Cardiac muscle cell (in vitro differentiated cells and primary cell): ENCODE measurements around the gene FKBP3. TPM values are rescaled to one million over a fixed set of nuclear protein-coding genes. Genes with fewer than 3 reads are reported as not detected.

Experiments
- DNase-seq, 2 donors: peaks; one replicate each; pipeline versions ENCODE4 v3.0.0 to v3.0.0-alpha.2; 2010 to 2017; ENCODE audit warnings: low read depth in 1 of 2, low spot score in 1 of 2
- H3K27ac ChIP-seq: fragments of 200-600 bp; sonication (generic); 2 replicates; pipeline ENCODE4 v1.5.1; 2016
- H3K27me3 ChIP-seq: fragments of 200-600 bp; sonication (generic); 2 replicates; pipeline ENCODE4 v1.6.0; 2016; ENCODE audit warnings: control low read depth
- H3K36me3 ChIP-seq: fragments of 200-600 bp; sonication (generic); 2 replicates; pipeline ENCODE4 v1.5.1; 2016; ENCODE audit warnings: control low read depth
- H3K4me1 ChIP-seq: fragments of 200-600 bp; sonication (generic); 2 replicates; pipeline ENCODE4 v1.8.1; 2017; ENCODE audit warnings: low read depth, mild to moderate bottlenecking, mixed run types
- H3K4me3 ChIP-seq: fragments of 200-600 bp; sonication (generic); 2 replicates; pipeline ENCODE4 v1.5.1; 2016; ENCODE audit warnings: mild to moderate bottlenecking
- H3K9me3 ChIP-seq: fragments of 200-600 bp; sonication (generic); 2 replicates; pipeline ENCODE4 v1.5.1; 2017; ENCODE audit warnings: low read depth, mild to moderate bottlenecking, control low read depth
- CTCF ChIP-seq: IDR thresholded peaks from 2 replicates; pipeline ENCODE4 v1.5.1; 2012; ENCODE audit warnings: low read depth, mild to moderate bottlenecking, low read length
- polyA plus RNA-seq: library from polyadenylated mRNA; unstranded; fragments of >200 nt; fragmentation: Nextera tagmentation; extraction: Ambion mirVana; gene quantifications from 2 replicates; pipeline ENCODE4 v1.2.1, GENCODE V29; 2016
- total RNA-seq: library from RNA; depleted of rRNA; stranded (reverse); fragments of >200 nt; gene quantifications from 2 replicates; pipeline ENCODE4 v1.2.3, GENCODE V29; 2016

FKBP3 gene
- total and polyA plus RNA-seq, 2 experiments from 2014 or later: 54.0 to 298 TPM

DNA sequence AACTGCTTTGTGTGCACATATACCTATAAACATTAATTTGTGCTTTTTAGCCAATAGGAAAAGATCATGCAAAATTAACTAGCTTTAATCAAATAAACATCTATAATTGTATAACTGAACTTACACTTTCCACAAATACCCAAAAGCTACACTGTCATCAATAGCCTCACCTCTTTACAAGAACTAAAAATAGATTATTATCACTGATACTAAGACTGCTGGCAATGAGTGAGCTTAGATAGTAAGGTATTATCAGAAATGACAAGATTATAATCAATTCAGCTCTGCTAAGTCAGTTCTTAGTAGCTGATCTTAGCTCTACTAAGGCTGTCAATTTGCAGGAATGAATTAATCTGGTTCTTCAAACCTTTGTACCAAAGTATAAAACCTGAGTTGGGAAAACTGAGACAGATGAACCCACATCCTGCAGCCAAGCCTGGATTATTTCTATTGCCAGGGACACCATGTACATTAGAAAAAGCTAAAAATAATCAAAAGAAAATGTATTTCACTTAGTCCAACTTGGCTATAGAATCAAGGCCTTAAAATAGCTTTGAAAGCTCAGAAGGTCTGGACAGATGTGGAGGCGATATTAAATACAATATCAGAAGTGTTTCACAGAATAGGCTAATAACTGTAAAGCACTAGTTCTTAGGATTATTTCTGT lies 5.2 kb downstream of the FKBP3 start:
- Histone ChIP-seq H3K4me1 (peaks cover 26% of the 10 kb centered on the region), H3K27ac (peak overlapping the region; percentile 14), H3K4me3 (no peak overlapping the region), H3K27me3 (no peaks in the 10 kb centered on the region), H3K9me3 (no peaks in the 10 kb centered on the region), H3K36me3 (peaks cover 8% of the 10 kb centered on the region)
- no peak for TF ChIP-seq CTCF
- no peak for DNase-seq

DNA sequence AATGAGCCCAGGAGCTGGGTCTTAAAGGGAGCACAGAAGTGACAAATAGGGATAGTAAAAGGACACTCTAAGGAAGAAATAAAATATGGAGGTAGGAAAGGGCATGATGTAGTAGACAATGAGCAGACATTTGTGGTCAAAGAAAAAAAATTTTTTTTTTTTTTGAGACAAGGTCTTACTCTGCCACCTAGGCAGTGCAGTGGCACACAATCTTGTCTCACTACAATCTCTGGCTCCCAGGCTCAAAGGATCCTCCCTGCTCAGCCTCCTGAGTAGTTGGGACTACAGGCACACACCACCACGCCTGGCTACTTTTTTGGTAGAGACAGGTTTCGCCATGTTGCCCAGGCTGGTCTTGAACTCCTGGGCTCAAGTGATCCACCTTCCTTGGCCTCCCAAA lies 8.5 kb downstream of the FKBP3 start:
- H3K9me3 ChIP-seq: no peaks in the 10 kb centered on the region
- no peak for DNase-seq
- H3K36me3 ChIP-seq: peaks cover 22% of the 10 kb centered on the region
- no peak for TF ChIP-seq CTCF
- H3K27ac ChIP-seq: no peak overlapping the region
- peaks cover 21% of the 10 kb centered on the region for H3K4me1 ChIP-seq
- no peak overlapping the region for H3K4me3 ChIP-seq
- no peaks in the 10 kb centered on the region for H3K27me3 ChIP-seq

- Histone ChIP-seq H3K9me3 (no peaks in the 10 kb centered on the region), H3K36me3 (peaks cover 42% of the 10 kb centered on the region), H3K27ac (no peak overlapping the region), H3K4me1 (no peaks in the 10 kb centered on the region), H3K27me3 (no peaks in the 10 kb centered on the region), H3K4me3 (no peak overlapping the region)
- TF ChIP-seq CTCF: no peak
- DNase-seq: no peak
These were observed 11.0 kb downstream of the FKBP3 start for GRCh38 chr14:45123271-45123670.

DNA sequence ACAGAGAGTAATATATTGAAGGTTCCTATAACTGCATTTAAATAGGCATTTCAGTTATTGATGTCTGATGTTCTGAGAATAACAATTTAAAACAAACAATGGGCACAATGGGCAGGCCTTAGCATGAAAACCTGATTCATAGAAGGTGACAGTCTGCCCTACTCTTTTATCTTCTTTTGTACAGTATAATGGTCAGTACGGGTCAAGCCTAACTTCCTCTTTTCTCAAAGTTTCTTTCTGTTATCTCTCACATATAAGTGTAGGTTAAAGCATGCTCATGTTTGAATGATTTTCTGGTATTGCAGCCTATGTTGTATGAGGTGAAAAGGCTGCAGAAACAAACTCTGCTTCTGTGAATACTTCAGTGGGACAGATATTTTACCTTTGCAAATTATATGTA lies 14.2 kb downstream of the FKBP3 start:
- no peaks in the 10 kb centered on the region for H3K9me3 ChIP-seq
- no peaks in the 10 kb centered on the region for H3K27me3 ChIP-seq
- H3K4me1 ChIP-seq: no peaks in the 10 kb centered on the region
- no peak for TF ChIP-seq CTCF
- no peak overlapping the region for H3K4me3 ChIP-seq
- no peak for DNase-seq
- H3K27ac ChIP-seq: no peak overlapping the region
- H3K36me3 ChIP-seq: peaks cover 62% of the 10 kb centered on the region

GRCh38 chr14:45118594-45118993 lies 15.7 kb downstream of the FKBP3 start:
- peaks cover 69% of the 10 kb centered on the region for H3K36me3 ChIP-seq

More at GRCh38 chr14:45118594-45118993, 15.7 kb downstream of the FKBP3 start:
- Histone ChIP-seq H3K27ac (no peak overlapping the region), H3K4me3 (no peak overlapping the region), H3K4me1 (no peaks in the 10 kb centered on the region), H3K27me3 (no peaks in the 10 kb centered on the region), H3K9me3 (no peaks in the 10 kb centered on the region)
- no peak for TF ChIP-seq CTCF
- DNase-seq: no peak
